ENCODE results near the gene PBX4.
A peak's percentile ranks its signal among the peaks of the same experiment; 100 is the strongest.

The PBX4 gene

DNA sequence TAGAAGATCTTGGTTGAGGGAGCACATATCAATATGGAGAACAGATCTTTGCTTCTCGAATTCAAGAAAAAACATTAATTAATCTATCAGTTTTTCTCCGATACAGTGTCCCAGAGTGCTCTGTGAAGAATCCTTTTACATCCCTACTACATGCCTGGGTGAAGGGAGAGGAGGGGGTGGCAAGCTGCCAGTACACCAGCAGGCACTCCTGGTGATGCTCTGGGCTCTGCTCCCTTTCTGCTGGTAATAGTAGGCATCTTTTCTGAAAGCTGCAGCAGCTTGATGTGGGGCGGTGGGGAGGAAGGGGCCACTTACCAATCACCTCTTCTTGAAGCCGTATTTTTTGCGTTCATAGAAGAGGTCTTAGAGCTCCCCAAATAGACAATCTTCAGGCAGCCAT lies 30.7 kb downstream of the PBX4 start:
- no peak for DNase-seq

DNA sequence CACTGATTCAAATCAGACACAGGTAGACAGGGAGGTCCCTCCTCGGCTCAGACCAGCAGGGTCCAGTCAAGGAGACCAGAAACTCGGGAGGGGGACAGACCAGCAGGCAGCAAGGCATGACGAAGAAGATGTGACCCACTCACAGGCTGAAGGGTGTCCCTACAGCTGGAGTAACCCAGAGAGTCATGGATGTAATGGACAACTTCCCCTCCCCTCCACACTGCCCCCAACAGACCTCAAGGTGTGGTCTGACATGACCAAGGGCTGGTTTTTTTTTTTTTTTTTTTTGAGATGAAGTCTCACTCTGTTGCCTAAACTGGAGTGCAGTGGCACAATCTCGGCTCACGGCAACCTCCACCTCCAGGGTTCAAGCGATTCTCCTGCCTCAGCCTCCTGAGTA lies 34.1 kb downstream of the PBX4 start:
- DNase-seq, result no peak

DNA sequence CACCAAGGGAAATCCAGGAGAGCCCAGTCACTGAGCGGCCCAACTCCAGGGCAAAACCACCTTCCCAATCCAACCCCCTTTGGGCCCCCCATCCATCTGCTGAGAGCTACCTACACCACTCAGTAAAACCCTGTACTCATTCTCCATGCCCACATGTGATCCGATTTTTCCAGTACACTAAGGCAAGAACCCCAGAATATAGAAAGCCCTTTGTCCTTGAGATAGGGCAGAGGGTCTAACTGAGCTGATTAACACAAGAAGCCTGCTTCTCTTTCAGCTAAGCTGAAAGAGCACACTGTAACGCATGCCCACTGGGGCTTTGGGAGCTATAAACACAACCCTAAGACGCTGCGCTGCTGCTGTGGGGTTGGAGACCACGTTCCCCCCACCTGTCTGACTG lies 36.0 kb downstream of the PBX4 start:
- no peak for DNase-seq

DNA sequence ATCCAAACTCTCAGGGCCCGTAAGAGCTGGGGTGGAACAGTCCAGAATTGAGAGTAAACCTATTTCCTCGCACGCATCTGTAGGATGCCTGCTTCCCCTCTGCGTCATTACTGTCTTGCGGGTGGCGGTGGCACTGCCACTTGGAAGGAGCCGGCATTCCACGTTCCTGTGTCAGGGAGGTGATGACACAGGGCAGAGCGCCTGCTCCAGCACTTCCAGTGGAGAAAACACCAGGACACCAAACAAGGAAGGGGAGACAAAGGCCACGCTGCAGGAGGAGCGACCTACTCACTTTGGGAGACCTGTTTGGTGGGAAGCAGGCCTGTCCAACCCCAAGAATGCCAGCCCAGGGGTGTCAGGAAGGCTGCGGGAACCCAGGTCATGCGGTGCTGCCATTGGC lies 37.1 kb downstream of the PBX4 start:
- no peak for DNase-seq

DNA sequence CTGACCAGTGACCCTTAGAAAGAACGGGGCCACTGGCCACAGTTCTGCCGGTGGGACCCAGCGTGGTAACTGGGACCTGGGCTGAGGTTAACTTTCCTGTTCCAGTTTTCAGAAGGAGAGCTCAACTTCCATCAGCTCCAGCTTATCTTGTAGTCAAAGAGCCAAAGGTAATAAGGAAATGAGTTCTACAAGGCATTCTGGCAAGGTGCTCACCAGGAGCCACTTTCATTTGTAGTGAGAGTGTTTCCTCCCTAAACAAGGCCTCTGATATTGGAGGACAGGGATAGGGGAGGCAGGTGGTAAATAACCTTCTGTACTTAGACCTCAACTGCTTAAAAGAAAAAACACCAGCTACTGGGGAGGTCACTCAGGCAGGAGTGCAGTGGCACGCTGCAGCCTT lies 38.1 kb downstream of the PBX4 start:
- DNase-seq, result no peak

DNA sequence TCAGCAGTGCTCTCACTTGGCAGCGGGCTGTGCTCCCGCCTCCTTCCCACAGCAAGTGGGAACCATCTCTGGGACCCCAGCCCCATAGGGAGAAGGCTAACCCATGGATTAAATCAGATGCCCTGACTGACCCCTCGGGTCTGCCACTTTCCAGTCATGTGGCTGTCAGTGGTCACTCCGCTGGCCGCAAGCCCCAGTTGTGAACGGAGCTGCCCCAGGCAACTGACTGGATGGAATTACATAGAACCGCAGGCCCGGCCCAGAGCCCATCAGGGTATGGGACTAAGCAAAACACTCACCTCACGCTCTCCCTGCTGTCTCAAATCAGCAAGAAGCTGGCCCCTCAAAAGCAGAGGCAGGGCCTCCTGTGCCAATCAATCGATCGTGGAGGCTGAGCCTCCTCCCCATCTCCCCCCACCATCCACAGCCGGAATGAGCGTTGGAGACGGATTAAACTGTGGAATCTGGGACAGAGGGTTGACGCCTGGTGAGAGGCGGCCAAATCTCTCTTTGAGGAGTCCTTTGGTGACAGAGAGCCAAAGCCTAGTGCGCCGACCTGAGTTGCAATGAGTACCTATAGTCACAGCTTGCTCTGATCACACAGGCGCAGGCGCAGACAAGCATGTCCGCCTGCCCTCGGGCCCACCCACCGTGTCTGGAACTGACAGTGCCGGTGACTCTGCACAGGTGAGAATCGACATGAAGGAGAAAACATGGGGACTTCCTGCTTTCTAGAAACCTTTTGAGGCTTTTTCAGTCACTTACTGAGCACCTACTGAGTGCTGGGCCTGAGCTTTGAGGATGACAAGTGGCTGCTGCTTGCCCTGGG lies 38.7 kb downstream of the PBX4 start:
- no peak for DNase-seq

DNA sequence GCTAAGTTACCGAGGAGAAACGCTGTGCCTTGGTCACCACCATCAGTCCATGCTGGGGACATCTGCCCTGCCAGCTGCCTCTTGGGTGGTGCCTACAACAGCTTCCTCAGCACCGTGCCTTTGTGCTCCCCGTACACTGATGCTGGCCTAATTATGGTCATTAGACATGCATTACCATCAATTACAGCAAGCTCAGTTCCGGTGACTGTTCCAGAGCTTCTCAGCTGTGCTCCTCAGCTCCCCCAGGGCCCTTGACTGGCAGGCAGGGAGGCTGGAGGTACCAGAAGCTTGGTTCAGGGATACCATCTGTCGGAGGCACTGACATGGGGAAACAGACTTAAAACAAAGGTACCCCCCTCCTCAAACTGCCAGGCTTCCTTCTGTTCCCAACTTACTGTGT lies 40.2 kb downstream of the PBX4 start:
- DNase-seq, result no peak

DNA sequence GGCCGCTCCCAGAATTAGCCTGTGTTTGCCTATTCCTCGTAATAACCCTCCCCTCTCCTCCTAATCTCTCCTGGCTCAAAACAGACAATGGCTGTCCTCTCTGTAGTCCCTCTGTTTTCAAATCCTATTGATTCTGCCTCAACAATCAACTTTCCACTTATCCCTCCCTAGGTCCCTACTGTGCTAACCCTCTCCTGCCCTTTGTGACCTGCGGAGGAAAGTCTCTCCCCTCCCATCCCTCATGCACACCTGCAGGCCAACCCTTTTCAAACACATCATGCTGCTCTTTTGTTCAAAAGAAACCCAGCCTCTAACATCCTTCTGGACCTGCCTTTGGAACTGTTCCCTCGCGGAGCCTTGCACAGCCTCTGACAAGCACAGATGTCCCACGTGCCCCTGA lies 43.1 kb downstream of the PBX4 start:
- DNase-seq, result no peak

DNA sequence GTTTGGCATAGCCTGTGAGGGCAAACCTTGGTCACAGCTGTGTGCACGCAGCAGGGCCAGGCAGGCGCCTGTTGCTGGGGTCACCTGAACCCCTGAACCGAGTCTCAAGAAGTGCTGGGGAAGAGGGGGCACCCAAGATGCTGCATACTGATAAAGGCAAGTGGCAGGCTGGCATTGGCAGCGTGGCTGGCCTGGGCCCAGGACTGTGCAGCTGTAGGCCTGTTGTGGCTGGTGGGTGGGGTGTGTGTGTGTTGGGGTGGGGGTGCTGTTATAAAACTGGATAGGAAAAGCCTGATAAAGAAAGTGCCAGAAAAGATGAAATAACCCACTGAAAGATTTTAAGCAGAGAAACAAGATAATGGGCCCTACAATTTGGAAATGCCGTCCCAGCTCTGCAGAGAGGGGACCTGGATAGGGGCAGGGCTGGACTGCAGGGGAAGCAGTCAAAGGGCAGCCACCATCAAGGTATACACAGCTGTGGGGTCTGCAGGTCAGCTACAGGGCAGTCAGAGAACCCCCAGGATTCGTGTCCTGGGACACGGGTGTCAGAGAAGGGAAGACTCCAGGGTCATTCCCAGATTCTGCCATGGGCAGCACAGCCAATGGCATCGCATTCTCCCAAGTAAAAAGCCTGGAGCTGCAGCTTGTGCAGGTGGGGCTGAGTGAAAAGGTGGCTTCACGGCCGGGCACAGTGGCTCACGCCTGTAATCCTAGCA lies 47.3 kb downstream of the PBX4 start:
- no peak for DNase-seq

DNA sequence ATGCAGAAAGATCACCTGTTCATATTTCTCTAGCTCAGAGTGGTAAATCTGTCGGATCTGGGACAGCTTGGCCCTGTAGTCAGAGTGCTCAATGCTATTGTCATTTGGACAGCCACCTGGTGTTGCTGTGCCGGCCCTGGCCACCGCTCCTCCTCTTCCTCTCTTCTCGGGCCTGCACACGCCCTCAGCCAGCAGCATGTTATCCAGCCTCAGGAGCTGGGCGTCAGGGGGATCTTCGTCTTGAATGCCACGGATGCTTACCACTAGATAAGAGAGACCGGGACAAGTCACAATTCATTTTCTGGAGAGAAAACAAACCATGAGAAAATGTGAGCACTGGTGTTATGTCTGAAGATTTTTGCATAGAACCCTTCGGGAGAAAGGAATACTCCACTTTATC lies 47.9 kb downstream of the PBX4 start:
- no peak for DNase-seq

DNA sequence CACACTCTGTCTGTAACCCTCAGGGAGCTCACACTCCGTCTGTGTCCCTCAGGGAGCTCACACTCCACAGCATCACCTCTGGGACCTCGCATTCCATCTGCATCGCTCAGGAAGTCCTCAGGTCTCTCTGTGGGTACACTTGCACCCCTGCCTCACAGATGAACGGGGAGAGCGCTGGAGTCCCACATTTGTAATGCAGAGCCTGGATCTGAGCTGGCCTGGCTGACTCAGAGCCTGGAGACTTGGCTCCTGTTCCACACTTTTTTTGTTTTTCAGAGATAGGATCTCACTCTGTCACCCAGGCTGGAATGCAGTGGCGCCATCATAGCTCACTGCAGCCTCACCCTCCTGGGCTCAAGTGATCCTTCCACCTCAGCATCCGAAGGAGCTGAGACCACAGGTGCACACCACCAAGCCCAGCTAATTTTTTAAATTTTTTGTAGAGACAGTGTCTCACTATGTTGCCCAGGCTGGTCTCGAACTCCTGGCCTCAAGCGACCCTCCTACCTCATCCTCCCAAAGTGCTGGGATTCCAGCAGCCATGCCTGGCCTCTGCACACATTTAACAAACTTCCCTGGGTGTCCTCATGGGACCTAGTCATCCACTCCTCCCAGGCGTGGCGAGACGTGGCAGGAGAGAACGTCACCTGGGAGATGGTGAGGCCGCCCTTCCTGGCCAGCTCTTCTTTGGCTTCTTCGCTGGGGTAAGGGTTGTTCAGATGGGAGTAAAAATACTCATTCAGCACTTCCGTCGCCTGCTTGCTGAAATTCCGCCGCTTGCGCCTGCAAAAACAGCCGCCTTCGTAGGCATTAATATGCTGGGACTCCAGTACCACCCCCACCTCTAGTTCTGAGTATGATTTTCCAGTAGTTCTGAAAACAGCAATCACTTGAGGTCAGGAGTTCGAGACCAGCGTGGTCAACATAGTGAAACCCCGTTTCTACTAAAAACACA lies 49.4 kb downstream of the PBX4 start:
- no peak for DNase-seq

DNA sequence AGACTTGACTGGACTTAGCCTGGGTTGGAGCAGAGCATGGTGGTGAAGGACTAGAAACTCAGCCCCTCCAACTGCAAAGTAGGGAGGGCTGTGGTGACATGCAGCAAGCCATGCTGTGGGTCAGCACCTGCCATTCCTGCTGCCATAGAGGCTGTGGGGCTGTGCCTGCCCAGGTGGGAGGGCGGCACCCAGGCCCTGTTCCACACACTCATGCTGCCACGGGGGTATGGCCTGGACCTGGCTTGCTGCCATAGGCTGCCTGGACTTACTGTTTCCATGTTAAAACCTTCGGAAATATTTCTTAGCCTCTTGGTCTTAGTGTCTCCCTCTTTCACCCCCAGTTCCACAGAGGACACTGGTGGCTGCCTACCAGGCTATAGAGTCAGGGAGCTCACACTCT lies 51.1 kb downstream of the PBX4 start:
- no peak for DNase-seq

DNA sequence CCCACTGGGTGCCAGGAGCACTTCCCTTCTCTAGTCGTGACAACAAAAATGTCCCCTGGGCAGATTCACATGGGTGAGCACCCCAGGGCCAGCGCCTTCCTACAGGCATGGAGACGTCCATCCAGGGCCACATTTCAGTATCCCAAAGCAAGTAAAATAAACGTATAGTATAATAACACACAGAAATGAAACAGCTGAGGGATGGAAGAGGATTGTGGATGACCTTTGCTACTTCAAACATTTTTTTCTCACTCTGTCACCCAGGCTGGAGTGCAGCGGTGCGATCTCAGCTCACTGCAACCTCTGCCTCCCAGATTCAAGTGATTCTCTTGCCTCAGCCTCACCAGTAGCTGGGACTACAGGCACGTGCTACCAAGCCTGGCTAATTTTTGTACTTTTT lies 52.2 kb downstream of the PBX4 start:
- DNase-seq, result no peak

DNA sequence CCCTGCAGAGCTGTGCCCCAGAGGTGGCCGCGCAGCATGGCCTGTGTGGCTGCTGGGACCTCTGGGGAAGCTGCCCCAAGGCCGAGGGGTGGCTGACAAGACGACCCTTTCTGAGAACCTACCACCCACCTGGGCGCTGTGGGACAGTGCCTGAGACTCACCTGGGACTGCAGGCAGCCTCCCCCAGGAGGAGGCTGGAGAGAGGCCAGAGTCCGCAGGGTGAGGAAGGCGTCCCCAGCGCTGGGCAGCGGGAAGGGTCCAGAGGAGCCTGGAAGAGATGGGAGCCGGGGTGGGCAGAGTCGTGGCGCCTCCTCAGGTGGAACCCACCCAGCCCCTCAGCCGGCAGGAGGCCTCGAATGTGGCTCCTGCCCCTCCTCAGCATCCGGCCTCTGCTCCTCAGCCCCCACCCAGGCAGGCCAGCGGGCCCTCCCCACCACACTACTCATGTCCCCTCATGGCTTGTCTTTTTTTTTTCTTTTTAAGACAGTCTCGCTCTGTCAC lies 55.1 kb downstream of the PBX4 start:
- DNase-seq, result no peak

DNA sequence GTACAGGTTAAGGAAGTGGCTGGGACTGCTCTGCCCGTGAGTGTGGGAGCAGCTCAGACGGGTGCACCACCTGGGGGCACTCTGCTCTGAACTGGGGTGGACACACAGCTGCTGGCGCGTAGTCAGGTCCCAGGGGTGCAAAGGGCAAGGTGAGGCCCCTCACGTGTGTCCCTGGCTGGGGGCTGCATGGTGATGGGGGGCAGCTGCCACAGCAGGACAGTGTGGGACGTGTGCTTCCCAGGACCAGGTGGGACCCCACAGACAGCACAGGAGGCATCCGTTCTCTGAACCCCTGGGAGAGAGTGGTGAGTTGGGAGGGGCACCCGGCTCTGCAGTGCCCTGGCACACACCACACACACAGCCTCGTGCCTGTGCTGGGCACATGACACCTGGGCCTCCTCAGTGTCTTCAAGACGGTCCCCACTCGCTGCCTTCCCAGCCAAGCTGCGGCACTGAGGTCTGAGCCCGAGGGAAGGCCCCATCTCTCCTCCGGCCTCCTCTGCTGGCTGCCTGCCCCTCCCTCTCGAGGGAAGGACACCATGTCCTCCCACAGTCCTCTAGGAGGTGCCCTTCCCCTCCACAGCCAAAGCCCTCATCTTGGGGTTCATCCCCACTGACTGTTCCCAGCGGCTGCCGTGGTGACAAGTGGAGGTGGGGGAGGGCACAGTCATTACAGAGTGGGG lies 55.7 kb downstream of the PBX4 start:
- no peak for DNase-seq

DNA sequence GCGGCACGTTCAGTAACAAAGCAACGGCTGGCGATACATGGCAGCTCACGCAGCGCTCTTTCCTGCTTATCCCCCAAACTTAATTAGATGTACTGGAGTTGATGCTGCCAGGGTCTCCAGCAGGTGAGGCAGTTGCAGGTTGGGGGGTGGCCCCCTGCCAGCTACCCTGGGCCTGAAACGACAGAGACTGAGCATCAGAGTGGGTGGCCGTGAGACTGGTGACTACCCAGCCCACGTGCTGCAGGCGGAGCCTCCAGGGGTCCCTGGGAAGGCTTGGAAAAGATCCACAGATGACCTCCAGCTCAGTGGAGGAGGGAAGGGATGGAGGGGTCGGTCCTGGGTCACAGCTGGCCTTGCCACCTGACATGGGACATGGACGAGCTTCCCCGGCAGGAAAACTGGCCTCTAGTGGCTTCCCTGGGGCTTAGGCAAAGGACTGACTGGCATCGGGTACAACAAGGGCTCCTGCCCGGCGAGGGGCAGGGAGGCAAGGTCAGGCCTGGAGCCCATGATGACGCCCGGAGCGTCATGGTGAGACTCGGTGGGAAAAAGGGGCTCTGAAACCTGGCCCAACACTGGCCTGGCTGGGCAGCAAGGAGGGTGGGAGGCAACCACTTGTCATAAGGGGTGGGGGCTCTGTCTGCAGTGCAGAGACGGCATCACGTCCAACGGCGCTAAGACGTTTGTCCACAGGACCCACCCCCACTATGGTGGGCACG lies 56.4 kb downstream of the PBX4 start:
- no peak for DNase-seq

DNA sequence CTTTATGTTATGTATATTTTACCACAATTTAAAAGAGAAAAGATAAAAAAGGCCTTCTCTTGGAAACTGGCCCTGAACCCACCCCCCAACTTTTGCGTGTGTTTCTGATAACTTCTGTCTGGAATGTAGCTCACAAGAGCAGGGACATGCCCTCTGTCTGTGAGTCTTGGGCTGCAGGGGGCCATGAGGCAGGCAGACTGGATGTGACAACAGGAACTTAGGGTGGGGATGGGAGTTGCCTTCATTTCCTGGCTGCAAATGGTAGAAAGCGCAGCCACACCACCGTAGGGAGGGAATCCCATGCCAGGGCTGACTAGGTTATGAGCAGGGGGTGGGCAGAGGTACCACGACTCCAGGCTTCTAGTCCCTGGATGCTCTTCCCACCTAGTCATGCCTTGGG lies 58.6 kb downstream of the PBX4 start:
- DNase-seq, result peak; percentile 14 to 20

DNA sequence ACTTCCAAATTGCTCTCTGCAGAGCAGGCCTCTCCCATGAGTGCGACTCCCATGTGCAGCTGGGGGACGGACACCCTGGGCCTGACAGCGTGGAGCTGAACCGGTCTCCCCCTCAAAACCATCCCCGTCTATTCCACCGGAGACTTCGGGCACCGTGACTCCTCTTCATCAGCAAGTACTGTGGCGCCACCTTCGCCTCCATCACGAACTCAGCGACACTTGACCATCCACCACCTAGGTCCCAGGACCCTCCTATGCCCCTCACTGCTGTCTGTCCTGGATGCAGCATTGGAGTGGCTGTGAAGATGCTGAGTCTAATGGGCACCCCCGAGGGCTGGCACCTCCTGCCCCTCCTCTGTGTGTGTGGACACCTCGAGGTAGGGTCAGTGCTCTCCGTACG lies 59.9 kb downstream of the PBX4 start:
- DNase-seq, result no peak

DNA sequence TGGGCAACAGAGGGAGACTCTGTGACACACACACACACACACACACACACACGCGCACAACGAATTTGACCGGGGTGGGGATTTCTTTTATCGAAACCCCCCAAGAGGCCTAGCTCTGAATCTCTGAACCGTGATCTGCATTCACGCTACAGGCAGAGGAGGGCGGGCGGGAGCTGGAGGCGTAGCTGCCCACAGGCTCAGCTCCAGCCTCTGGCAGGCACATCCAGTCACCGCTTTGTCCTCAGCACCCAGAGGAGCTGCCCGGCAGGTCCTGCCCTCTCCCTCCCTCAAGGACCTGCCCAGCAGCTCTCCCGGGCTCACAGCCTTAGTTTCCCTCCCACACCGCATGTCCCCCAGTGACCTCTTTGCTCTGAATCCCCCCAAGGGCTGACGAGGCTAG lies 60.4 kb downstream of the PBX4 start:
- no peak for DNase-seq

DNA sequence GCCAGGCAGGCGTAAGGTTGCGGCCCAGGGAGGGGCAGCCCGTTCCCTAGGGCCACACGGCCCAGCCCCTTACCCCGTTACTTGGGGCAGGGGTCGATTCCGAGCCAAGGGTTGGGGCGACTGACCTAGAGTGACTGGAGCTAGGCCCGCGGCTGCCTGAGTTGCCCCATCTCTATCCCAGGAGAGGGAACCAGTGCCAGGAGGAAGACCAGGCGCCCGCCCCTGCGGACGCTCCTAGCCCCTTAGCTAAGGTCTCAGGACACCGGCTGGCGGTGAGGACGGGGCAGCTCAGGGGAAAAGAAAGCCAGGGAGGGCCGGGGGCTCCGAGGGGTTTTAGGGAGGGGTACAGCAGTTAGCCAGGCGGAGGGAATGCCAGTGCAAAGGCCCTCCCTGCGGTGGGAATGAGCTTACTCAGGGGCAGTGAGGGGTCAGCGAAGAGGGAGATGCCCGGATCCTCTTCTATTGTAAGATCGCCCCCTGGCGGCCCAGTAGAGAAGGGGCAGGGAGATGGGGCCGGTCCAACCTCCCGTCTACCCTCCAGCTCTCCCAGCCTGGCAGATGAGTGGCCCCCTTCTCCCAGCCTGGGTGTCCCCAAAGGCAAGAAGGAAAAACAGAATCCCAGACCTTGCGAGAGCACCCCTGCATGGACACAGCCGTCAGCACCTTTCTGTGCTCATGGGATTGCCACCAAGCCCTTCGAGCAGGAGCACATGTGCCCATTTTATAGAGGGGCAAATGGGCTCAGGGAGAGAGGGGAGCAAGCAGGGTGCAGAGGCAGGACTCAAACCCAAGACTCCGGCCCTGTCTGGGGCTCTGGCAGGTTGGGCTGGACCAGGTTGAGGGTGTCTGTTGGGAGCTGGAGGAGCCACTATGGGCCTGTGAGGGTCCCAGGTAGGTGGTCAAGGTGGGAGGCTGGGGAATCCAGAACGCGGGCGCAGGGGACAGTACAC lies 64.1 kb downstream of the PBX4 start:
- peak; percentile 31 to 35 for DNase-seq

DNA sequence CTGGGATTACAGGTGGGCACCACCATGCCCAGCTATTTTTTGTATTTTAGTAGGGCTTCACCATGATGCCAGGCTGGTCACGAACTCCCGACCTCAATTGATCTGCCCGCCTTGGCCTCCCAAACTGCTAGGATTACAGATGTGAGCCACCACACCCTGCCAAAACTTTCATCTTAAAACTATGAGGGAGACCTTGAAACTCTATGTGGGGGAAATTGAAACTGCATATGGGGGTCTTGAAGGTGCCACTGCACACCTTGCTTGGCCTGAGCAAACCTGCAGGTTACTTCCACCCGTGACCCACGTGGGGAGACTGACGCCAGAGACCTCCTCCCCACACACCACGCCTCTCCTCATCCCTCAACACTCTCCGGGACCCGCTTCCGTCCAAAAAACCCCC lies 64.8 kb downstream of the PBX4 start:
- no peak for DNase-seq

All from Kasumi-1 (cell line).